Endothelial cell of umbilical vein (primary cell): ENCODE results near the gene CTU2. TPM values are rescaled to one million over a fixed set of nuclear protein-coding genes. Genes with fewer than 3 reads are reported as not detected.

Source experiments
- BruUV-seq: library from RNA; stranded (reverse); fragments of 400-500 nt; replicated peaks from 2 replicates; lab custom pipeline; 2021; lab: Mats Ljungman, UMichigan
- CTCF ChIA-PET: fragments of 300-600, 350-600 bp; sonication (Branson Sonifier 250); formaldehyde crosslinking; loops from one replicate; lab custom pipeline; 2021; ENCODE audit warnings: antibody characterized with exemption, inconsistent platforms; lab: Charles Lee
- POLR2A ChIA-PET: fragments of 300-600, 350-600 bp; sonication (Branson Sonifier 250); formaldehyde crosslinking; loops from one replicate; lab custom pipeline; 2021; ENCODE audit warnings: antibody characterized with exemption, inconsistent platforms; lab: Charles Lee
- DNase-seq: peaks from one replicate; pipeline ENCODE4 v3.0.0-alpha.2; 2011; ENCODE audit warnings: low read depth, low spot score
- FAIRE-seq: peaks from 2 replicates; lab custom pipeline; 2011; peaks lifted over from hg19 to GRCh38; lab: Jason Lieb, UNC
- H2AFZ ChIP-seq: 2 replicates; pipeline ENCODE4 v1.6.0; 2012; ENCODE audit warnings: low read depth, low read length, control low read depth, inconsistent platforms
- H3K27ac ChIP-seq: 2 replicates; pipeline ENCODE4 v1.5.1; 2011; ENCODE audit warnings: low read depth, mild to moderate bottlenecking, control low read depth, low read length, moderate library complexity; ENCODE audit not compliant: insufficient read depth
- H3K27me3 ChIP-seq, 2 experiments: 2 replicates each; pipeline versions ENCODE4 v1.6.0 to v1.6.1; 2011; ENCODE audit warnings: low read length in 2 of 2, mixed read lengths in 1 of 2; ENCODE audit not compliant: control insufficient read depth in 2 of 2, insufficient read depth in 2 of 2
- H3K36me3 ChIP-seq, 2 experiments: 2 replicates in 1 of 2; 3 replicates in 1 of 2; pipeline ENCODE4 v1.5.1; 2011; ENCODE audit warnings: low read length in 2 of 2, mild to moderate bottlenecking in 1 of 2, moderate library complexity in 1 of 2; ENCODE audit not compliant: control insufficient read depth in 2 of 2, insufficient read depth in 2 of 2; ENCODE audit errors: extremely low read depth in 1 of 2
- H3K4me1 ChIP-seq: 3 replicates; pipeline ENCODE4 v1.5.1; 2011; ENCODE audit warnings: mild to moderate bottlenecking, low read length; ENCODE audit not compliant: control insufficient read depth, insufficient read depth; ENCODE audit errors: extremely low read depth
- H3K4me2 ChIP-seq: 2 replicates; pipeline ENCODE4 v1.6.1; 2011; ENCODE audit warnings: low read length, control low read depth, mixed read lengths; ENCODE audit not compliant: insufficient read depth
- H3K4me3 ChIP-seq, 3 experiments: fragments of 200-600 bp in 1 of 3; sonication (generic), shearing (Covaris generic) in 1 of 3; replicated peaks in 1 of 3; 2 replicates each; pipeline ENCODE4 v1.5.1; 2011 to 2016; ENCODE audit warnings: control low read depth in 3 of 3, low read length in 3 of 3, mild to moderate bottlenecking in 2 of 3, inconsistent platforms in 1 of 3, low read depth in 1 of 3, moderate library complexity in 1 of 3; ENCODE audit not compliant: insufficient read depth in 1 of 3
- H3K79me2 ChIP-seq: 2 replicates; pipeline ENCODE4 v1.6.0; 2012; ENCODE audit warnings: low read length, inconsistent platforms; ENCODE audit not compliant: control insufficient read depth, insufficient read depth
- H3K9ac ChIP-seq: replicated peaks from 2 replicates; pipeline ENCODE3; 2011; ENCODE audit warnings: low read length, control low read depth; ENCODE audit not compliant: insufficient read depth; ENCODE audit errors: extremely low read depth
- H3K9me1 ChIP-seq: replicated peaks from 3 replicates; pipeline ENCODE4 v1.6.0; 2011; ENCODE audit warnings: mild to moderate bottlenecking, low read length; ENCODE audit not compliant: control insufficient read depth, insufficient read depth; ENCODE audit errors: extremely low read depth
- H3K9me3 ChIP-seq: replicated peaks from 2 replicates; pipeline ENCODE4 v1.5.1; 2012; ENCODE audit warnings: low read length, inconsistent platforms; ENCODE audit not compliant: control insufficient read depth, insufficient read depth
- H4K20me1 ChIP-seq: replicated peaks from 2 replicates; pipeline ENCODE3; 2011; ENCODE audit warnings: mild to moderate bottlenecking, low read length; ENCODE audit not compliant: control insufficient read depth, insufficient read depth; ENCODE audit errors: extremely low read depth
- EZH2 ChIP-seq: IDR thresholded peaks from 2 replicates; pipeline ENCODE4 v1.6.1; 2012; ENCODE audit warnings: borderline replicate concordance, low read depth, mild to moderate bottlenecking, moderate library complexity, low read length, inconsistent platforms; ENCODE audit not compliant: severe bottlenecking
- FOS ChIP-seq: IDR thresholded peaks from 2 replicates; pipeline ENCODE4 v1.6.1; 2011; ENCODE audit warnings: mild to moderate bottlenecking, low read length, moderate library complexity, borderline replicate concordance; ENCODE audit not compliant: insufficient read depth
- GATA2 ChIP-seq: IDR thresholded peaks from 2 replicates; pipeline ENCODE4 v1.7.0; 2011; ENCODE audit warnings: low read depth, mild to moderate bottlenecking, moderate library complexity, mixed read lengths, low read length; ENCODE audit not compliant: insufficient read length, insufficient read depth
- JUN ChIP-seq: IDR thresholded peaks from 2 replicates; pipeline ENCODE4 v1.6.1; 2011; ENCODE audit warnings: borderline replicate concordance, low read depth; ENCODE audit not compliant: insufficient read length, insufficient read depth
- MYC ChIP-seq: IDR thresholded peaks from one replicate; pipeline ENCODE4 v1.6.1; 2011; ENCODE audit warnings: mild to moderate bottlenecking, low read depth, low read length
- POLR2A ChIP-seq: IDR thresholded peaks from 2 replicates; pipeline ENCODE4 v1.6.1; 2012; ENCODE audit warnings: low read depth, mild to moderate bottlenecking, control low read depth, low read length
- POLR2AphosphoS5 ChIP-seq: IDR thresholded peaks from 2 replicates; pipeline ENCODE4 v1.6.1; 2012; ENCODE audit warnings: low read depth, mild to moderate bottlenecking, control low read depth, low read length, moderate library complexity; ENCODE audit not compliant: insufficient read depth
- dilution Hi-C: fragments of 300-500 bp; cut with MboI; formaldehyde crosslinking; loops from one replicate; pipeline ENCODE4 v1.15.0; 2019; ENCODE audit warnings: low sequenced_read_pairs; ENCODE audit not compliant: extremely low pct_ligation_motif_present
- intact Hi-C: fragments of 100-400 bp; cut with micrococcal nuclease; formaldehyde crosslinking; loops from one replicate; pipeline ENCODE4 v1.10.0; 2022
- polyA plus RNA-seq, 4 experiments: library from polyadenylated mRNA; depleted of rRNA in 3 of 4; stranded (reverse) in 3 of 4; unstranded in 1 of 4; fragments of >200 nt; gene quantifications; 2 replicates each; pipeline versions ENCODE4 v1.2.1 to v1.2.3, GENCODE V29; 2011 to 2012; ENCODE audit warnings: missing spikeins in 1 of 4
- total RNA-seq: library from RNA; stranded (reverse); gene quantifications from 2 replicates; pipeline ENCODE4 v1.2.3, GENCODE V29; 2021
- TF ChIP-seq, protein P1 (sequence below), 2 donors: IDR thresholded peaks; 1 replicate in 1 of 2; 2 replicates in 1 of 2; pipeline ENCODE4 v1.5.1; 2011; ENCODE audit warnings: low read length in 2 of 2, mild to moderate bottlenecking in 2 of 2, moderate library complexity in 2 of 2, control low read depth in 1 of 2, inconsistent platforms in 1 of 2, low read depth in 1 of 2; ENCODE audit not compliant: insufficient read depth in 1 of 2; ENCODE audit errors: extremely low read depth in 1 of 2
- TF ChIP-seq, protein P2 (sequence below): IDR thresholded peaks from 2 replicates; pipeline ENCODE4 v1.6.1; 2011; ENCODE audit not compliant: insufficient read depth, insufficient read length

CTU2 gene
- total and polyA plus RNA-seq, 2 donors (not counting 3 experiments of a cell fraction or from before 2014, with no cell fraction given), result 26.1 to 33.7 TPM

DNA sequence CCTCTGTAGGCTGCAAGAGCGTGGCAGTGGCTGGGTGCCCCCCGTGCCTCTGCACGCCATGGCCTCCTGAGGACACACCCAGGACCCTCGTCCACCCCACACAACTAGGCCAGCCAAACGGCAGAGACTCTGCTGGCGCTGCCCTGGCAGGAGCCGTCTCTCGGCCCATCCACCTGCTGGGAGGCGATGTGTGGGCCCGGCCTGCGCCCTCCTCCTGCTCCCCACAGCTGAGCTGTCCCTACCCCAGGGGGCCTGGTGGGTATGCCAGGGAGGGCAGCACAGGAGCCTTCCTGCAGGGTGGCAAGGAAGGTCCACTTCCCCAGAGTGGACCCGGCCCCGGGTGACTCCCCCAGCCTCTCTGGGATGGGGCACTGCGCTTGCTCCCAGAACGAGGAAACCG is 7.1 kb upstream of the CTU2 start:
- Histone ChIP-seq H3K9me1 (no peaks in the 10 kb centered on the region), H3K9me3 (no peaks in the 10 kb centered on the region), H3K79me2 (peaks cover 26% of the 10 kb centered on the region), H3K4me2 (no peak overlapping the region), H3K4me3 (no peak overlapping the region), H4K20me1 (no peaks in the 10 kb centered on the region), H3K9ac (no peak overlapping the region), H3K4me1 (peaks cover 39% of the 10 kb centered on the region), H3K27me3 (no peaks in the 10 kb centered on the region), H3K27ac (no peak overlapping the region), H3K36me3 (peaks cover 4 to 21% of the 10 kb centered on the region in 2 experiments), H2AFZ (no peak overlapping the region)
- dilution Hi-C loops (no loop called here), intact Hi-C loops (no loop called here)
- DNase-seq (no peak), FAIRE-seq (no peak)
- CTCF ChIA-PET, result no interaction called here
- no TSS peak for BruUV-seq
- POLR2A ChIA-PET, result no interaction called here
- TF ChIP-seq POLR2A (no peak), MYC (no peak), FOS (no peak), JUN (no peak), POLR2AphosphoS5 (no peak), GATA2 (no peak), EZH2 (no peak)
- TF ChIP-seq, protein P1, sequence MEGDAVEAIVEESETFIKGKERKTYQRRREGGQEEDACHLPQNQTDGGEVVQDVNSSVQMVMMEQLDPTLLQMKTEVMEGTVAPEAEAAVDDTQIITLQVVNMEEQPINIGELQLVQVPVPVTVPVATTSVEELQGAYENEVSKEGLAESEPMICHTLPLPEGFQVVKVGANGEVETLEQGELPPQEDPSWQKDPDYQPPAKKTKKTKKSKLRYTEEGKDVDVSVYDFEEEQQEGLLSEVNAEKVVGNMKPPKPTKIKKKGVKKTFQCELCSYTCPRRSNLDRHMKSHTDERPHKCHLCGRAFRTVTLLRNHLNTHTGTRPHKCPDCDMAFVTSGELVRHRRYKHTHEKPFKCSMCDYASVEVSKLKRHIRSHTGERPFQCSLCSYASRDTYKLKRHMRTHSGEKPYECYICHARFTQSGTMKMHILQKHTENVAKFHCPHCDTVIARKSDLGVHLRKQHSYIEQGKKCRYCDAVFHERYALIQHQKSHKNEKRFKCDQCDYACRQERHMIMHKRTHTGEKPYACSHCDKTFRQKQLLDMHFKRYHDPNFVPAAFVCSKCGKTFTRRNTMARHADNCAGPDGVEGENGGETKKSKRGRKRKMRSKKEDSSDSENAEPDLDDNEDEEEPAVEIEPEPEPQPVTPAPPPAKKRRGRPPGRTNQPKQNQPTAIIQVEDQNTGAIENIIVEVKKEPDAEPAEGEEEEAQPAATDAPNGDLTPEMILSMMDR (IDR thresholded peaks at IDR 0.05; ENCODE audit: extremely low read depth in 1 of 2, insufficient read depth in 1 of 2, low read depth in 1 of 2, low read length in 2 of 2), result no peak
- TF ChIP-seq, protein P2, sequence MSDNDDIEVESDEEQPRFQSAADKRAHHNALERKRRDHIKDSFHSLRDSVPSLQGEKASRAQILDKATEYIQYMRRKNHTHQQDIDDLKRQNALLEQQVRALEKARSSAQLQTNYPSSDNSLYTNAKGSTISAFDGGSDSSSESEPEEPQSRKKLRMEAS, result no peak
